ENCODE measurements around the gene MAD1L1.

DNA sequence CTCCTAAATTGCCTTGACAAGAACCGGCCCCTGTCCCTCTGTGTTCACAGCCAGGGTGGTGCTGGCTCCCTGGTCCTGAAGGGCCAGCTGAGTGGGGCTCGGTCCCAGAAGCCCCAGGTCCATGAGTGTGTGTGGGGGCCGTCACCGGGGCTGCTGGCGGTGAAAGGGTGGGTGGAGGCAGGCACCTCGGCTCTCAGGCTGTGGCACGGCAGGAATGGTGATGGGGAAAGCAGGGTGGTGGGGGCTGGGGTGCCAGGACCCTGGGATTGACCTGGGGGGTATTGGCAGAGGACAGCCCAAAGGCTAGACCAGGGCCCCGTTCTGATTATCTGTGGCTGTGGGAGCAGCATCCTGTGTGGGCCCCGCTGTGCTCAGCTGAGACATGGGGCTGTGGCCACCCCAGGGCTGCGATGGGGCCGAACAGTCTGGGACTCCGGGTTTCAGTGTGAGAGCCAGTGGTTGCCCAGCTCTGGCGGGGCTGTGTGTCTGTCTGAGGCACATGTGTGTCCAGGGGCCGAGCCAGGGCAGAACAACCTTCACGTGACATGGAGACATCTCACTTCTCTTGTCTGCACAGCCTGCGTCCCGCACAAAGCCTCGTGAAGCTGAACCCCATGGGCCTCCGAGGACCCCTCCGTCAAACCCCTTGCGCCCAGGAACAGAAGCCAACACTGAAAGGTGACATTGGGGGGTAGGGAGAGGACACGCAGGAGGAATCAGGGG lies 418.5 kb downstream of the MAD1L1 start:
- TF ChIP-seq POLR2A (IDR thresholded peaks at IDR 0.05; ENCODE audit: low read depth, low read length) (no peak), MYC (IDR thresholded peaks at IDR 0.05; ENCODE audit: low read depth, low read length) (no peak)
- TF ChIP-seq, protein P1, sequence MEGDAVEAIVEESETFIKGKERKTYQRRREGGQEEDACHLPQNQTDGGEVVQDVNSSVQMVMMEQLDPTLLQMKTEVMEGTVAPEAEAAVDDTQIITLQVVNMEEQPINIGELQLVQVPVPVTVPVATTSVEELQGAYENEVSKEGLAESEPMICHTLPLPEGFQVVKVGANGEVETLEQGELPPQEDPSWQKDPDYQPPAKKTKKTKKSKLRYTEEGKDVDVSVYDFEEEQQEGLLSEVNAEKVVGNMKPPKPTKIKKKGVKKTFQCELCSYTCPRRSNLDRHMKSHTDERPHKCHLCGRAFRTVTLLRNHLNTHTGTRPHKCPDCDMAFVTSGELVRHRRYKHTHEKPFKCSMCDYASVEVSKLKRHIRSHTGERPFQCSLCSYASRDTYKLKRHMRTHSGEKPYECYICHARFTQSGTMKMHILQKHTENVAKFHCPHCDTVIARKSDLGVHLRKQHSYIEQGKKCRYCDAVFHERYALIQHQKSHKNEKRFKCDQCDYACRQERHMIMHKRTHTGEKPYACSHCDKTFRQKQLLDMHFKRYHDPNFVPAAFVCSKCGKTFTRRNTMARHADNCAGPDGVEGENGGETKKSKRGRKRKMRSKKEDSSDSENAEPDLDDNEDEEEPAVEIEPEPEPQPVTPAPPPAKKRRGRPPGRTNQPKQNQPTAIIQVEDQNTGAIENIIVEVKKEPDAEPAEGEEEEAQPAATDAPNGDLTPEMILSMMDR (IDR thresholded peaks at IDR 0.05; ENCODE audit: extremely low read depth in 1 of 2, insufficient read depth in 1 of 2, low read depth in 1 of 2, low read length in 2 of 2), result no peak
